Measurements from ENCODE around the gene ALDOB.

Gene ALDOB

GRCh38 chr9:101372327-101373118 lies 63.1 kb downstream of the ALDOB start:
- TF ChIP-seq FOXM1 (IDR thresholded peaks at IDR 0.05; ENCODE audit: borderline replicate concordance, low read depth) (no peak), CEBPB (IDR thresholded peaks at IDR 0.05) (no peak), YY1 (IDR thresholded peaks at IDR 0.05; ENCODE audit: low read depth) (no peak), TCF12 (IDR thresholded peaks at IDR 0.05; ENCODE audit: low read depth) (no peak), TAF1 (IDR thresholded peaks at IDR 0.05; ENCODE audit: low read depth) (no peak), ZBTB7A (IDR thresholded peaks at IDR 0.05; ENCODE audit: low read depth) (no peak), MAX (IDR thresholded peaks at IDR 0.05) (no peak), RAD21 (IDR thresholded peaks at IDR 0.05; ENCODE audit: low read depth) (no peak), CREB1 (IDR thresholded peaks at IDR 0.05; ENCODE audit: low read depth) (no peak), EGR1 (IDR thresholded peaks at IDR 0.05) (no peak)
- TF ChIP-seq, protein P1, sequence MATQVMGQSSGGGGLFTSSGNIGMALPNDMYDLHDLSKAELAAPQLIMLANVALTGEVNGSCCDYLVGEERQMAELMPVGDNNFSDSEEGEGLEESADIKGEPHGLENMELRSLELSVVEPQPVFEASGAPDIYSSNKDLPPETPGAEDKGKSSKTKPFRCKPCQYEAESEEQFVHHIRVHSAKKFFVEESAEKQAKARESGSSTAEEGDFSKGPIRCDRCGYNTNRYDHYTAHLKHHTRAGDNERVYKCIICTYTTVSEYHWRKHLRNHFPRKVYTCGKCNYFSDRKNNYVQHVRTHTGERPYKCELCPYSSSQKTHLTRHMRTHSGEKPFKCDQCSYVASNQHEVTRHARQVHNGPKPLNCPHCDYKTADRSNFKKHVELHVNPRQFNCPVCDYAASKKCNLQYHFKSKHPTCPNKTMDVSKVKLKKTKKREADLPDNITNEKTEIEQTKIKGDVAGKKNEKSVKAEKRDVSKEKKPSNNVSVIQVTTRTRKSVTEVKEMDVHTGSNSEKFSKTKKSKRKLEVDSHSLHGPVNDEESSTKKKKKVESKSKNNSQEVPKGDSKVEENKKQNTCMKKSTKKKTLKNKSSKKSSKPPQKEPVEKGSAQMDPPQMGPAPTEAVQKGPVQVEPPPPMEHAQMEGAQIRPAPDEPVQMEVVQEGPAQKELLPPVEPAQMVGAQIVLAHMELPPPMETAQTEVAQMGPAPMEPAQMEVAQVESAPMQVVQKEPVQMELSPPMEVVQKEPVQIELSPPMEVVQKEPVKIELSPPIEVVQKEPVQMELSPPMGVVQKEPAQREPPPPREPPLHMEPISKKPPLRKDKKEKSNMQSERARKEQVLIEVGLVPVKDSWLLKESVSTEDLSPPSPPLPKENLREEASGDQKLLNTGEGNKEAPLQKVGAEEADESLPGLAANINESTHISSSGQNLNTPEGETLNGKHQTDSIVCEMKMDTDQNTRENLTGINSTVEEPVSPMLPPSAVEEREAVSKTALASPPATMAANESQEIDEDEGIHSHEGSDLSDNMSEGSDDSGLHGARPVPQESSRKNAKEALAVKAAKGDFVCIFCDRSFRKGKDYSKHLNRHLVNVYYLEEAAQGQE (IDR thresholded peaks at IDR 0.05; ENCODE audit: low read depth) = no peak

GRCh38 chr9:101371813-101372212 lies 63.8 kb downstream of the ALDOB start:
- no peak for TF ChIP-seq ZBTB7A (IDR thresholded peaks at IDR 0.05; ENCODE audit: low read depth)
- TF ChIP-seq YY1 (IDR thresholded peaks at IDR 0.05; ENCODE audit: low read depth) = no peak
- no peak for TF ChIP-seq EGR1 (IDR thresholded peaks at IDR 0.05)
- no peak for TF ChIP-seq EP300 (IDR thresholded peaks at IDR 0.05; ENCODE audit: borderline replicate concordance)
- no peak for TF ChIP-seq TEAD4 (IDR thresholded peaks at IDR 0.05)
- TF ChIP-seq RAD21 (IDR thresholded peaks at IDR 0.05; ENCODE audit: low read depth) = no peak
- TF ChIP-seq, protein P1 (IDR thresholded peaks at IDR 0.05; ENCODE audit: low read depth) = no peak
- TF ChIP-seq TAF1 (IDR thresholded peaks at IDR 0.05; ENCODE audit: low read depth) = no peak
- TF ChIP-seq TCF12 (IDR thresholded peaks at IDR 0.05; ENCODE audit: low read depth) = no peak
- TF ChIP-seq MAX (IDR thresholded peaks at IDR 0.05) = no peak
- TF ChIP-seq, protein P2, sequence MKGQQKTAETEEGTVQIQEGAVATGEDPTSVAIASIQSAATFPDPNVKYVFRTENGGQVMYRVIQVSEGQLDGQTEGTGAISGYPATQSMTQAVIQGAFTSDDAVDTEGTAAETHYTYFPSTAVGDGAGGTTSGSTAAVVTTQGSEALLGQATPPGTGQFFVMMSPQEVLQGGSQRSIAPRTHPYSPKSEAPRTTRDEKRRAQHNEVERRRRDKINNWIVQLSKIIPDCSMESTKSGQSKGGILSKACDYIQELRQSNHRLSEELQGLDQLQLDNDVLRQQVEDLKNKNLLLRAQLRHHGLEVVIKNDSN (IDR thresholded peaks at IDR 0.05) = no peak
- no peak for TF ChIP-seq FOXM1 (IDR thresholded peaks at IDR 0.05; ENCODE audit: borderline replicate concordance, low read depth)
- no peak for TF ChIP-seq CREB1 (IDR thresholded peaks at IDR 0.05; ENCODE audit: low read depth)
- no peak for TF ChIP-seq NFIC (IDR thresholded peaks at IDR 0.05)
- no peak for TF ChIP-seq CEBPB (IDR thresholded peaks at IDR 0.05)

Measured in Ishikawa (cell line).